Upper lobe of left lung (tissue), 6 donors: Measurements from ENCODE around the gene ZNF891. TPM values are rescaled to one million over a fixed set of nuclear protein-coding genes. Genes with fewer than 3 reads are reported as not detected.

Experiments
- ATAC-seq, 2 donors: fragments of 200-7000 bp; cut with Tn5 transposase; one replicate each; pipeline ENCODE4 v1.9.1; 2022; ENCODE audit warnings: mild to moderate bottlenecking in 2 of 2, moderate library complexity in 2 of 2; ENCODE audit not compliant: low FRiP score in 2 of 2
- DNase-seq, 2 donors: peaks; one replicate each; pipeline ENCODE4 v3.0.0-alpha.2; 2019 to 2020
- H3K27ac ChIP-seq, 4 donors: fragments of 200-600 bp; sonication (generic); one replicate each; pipeline ENCODE4 v1.5.1; 2016 to 2019
- H3K27me3 ChIP-seq, 4 donors: fragments of 200-600 bp; sonication (generic); one replicate each; pipeline ENCODE4 v1.5.1; 2017 to 2019
- H3K36me3 ChIP-seq, 4 donors: fragments of 200-600 bp; sonication (generic); one replicate each; pipeline ENCODE4 v1.5.1; 2016 to 2019
- H3K4me1 ChIP-seq, 4 donors: fragments of 200-600 bp; sonication (generic); one replicate each; pipeline ENCODE4 v1.5.1; 2018 to 2019
- H3K4me3 ChIP-seq, 4 donors: fragments of 200-600 bp; sonication (generic); one replicate each; pipeline ENCODE4 v1.5.1; 2017 to 2019; ENCODE audit warnings: mild to moderate bottlenecking in 2 of 4, moderate library complexity in 1 of 4
- H3K9me3 ChIP-seq, 4 donors: fragments of 200-600 bp; sonication (generic); one replicate each; pipeline ENCODE4 v1.5.1; 2018 to 2019
- EP300 ChIP-seq, 4 donors: sonication (generic); formaldehyde crosslinking; IDR thresholded peaks; one replicate each; pipeline ENCODE4 v1.5.1; 2017; ENCODE audit warnings: antibody characterized with exemption in 4 of 4, control low read depth in 2 of 4
- POLR2A ChIP-seq, 4 donors: fragments of 450-650 bp; IDR thresholded peaks; one replicate each; pipeline ENCODE4 v1.5.1; 2016 to 2017; ENCODE audit warnings: antibody characterized with exemption in 4 of 4, mild to moderate bottlenecking in 2 of 4
- POLR2AphosphoS5 ChIP-seq, 2 donors: sonication (generic); formaldehyde crosslinking; IDR thresholded peaks; one replicate each; pipeline ENCODE4 v1.5.1; 2017; ENCODE audit warnings: antibody characterized with exemption in 2 of 2
- WGBS, 2 donors: methylation state at CpG; one replicate each; pipeline ENCODE4 v1.1.5; 2017 to 2018; 5-methylcytosine and 5-hydroxymethylcytosine counted together
- total RNA-seq, 6 donors: library from RNA; depleted of rRNA in 4 of 6; stranded (reverse); fragments of >200 nt in 4 of 6; gene quantifications; one replicate each; pipeline versions ENCODE4 v1.1.0 to v1.2.1, GENCODE V29; 2016 to 2021
- TF ChIP-seq, protein P1 (sequence below), 6 experiments: fragments of 450-650 bp in 4 of 6; fragments of 200-600 bp in 2 of 6; sonication (generic) in 2 of 6; IDR thresholded peaks; one replicate each; pipeline ENCODE4 v1.5.1; 2016 to 2019; ENCODE audit warnings: antibody characterized with exemption in 6 of 6
- donor health status: DM: no; HTN: no; CAD: no; lungs with moderate emphysema.
- donor health status: DM: no; HTN: yes; CAD: no; lungs with severe emphysema.

Gene ZNF891
- total RNA-seq, 6 donors from 2014 or later, result 1.1 to 5.2 (median 1.7) TPM

- no peak overlapping the region for H3K27ac ChIP-seq
- DNase-seq, result no peak
- WGBS, 2 donors, result 93 to 95% methylated on average over 2 of the region's 2 CpGs
- no peak for TF ChIP-seq POLR2AphosphoS5 (IDR thresholded peaks at IDR 0.05)
- no peak for TF ChIP-seq POLR2A (IDR thresholded peaks at IDR 0.05)
- TF ChIP-seq, protein P1, sequence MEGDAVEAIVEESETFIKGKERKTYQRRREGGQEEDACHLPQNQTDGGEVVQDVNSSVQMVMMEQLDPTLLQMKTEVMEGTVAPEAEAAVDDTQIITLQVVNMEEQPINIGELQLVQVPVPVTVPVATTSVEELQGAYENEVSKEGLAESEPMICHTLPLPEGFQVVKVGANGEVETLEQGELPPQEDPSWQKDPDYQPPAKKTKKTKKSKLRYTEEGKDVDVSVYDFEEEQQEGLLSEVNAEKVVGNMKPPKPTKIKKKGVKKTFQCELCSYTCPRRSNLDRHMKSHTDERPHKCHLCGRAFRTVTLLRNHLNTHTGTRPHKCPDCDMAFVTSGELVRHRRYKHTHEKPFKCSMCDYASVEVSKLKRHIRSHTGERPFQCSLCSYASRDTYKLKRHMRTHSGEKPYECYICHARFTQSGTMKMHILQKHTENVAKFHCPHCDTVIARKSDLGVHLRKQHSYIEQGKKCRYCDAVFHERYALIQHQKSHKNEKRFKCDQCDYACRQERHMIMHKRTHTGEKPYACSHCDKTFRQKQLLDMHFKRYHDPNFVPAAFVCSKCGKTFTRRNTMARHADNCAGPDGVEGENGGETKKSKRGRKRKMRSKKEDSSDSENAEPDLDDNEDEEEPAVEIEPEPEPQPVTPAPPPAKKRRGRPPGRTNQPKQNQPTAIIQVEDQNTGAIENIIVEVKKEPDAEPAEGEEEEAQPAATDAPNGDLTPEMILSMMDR (IDR thresholded peaks at IDR 0.05), result no peak
- no peak for TF ChIP-seq EP300 (IDR thresholded peaks at IDR 0.05)
- peaks cover 35 to 62% (median 51%) of the 10 kb centered on the region in 4 donors for H3K36me3 ChIP-seq
- no peaks in the 10 kb centered on the region for H3K27me3 ChIP-seq
- ATAC-seq, result no peak
- no peak overlapping the region for H3K4me3 ChIP-seq
- no peaks in the 10 kb centered on the region for H3K4me1 ChIP-seq
- peaks cover 96 to 100% (median 99%) of the 10 kb centered on the region in 4 donors for H3K9me3 ChIP-seq
These were observed 26.1 kb upstream of the ZNF891 start for GRCh38 chr12:133156125-133156690.

DNA sequence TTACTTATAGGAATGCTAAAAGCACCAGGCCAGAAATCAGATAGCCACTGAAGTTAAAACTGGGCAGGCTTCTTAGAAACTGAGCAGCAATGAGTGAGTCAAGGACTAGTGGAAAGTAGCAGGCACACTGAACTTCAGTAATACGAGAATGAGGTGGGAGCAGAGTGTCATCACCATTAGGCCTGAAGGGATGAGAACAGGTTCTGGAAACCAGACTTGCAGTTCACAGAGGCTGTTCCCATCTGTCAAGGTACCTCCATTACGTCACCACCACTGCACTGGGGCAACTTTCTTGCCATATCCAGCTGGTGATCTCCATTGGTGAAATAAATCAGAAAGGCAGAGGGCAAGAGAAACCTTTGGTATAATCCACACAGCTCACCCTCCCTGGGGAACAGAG is 15.9 kb upstream of the ZNF891 start:
- WGBS, 2 donors, result 93 to 97% methylated on average over 2 of the region's 2 CpGs
- Histone ChIP-seq H3K4me1 (no peaks in the 10 kb centered on the region), H3K27me3 (no peaks in the 10 kb centered on the region), H3K9me3 (peaks cover 60 to 99% (median 94%) of the 10 kb centered on the region in 4 donors), H3K36me3 (peaks cover 12 to 70% (median 41%) of the 10 kb centered on the region in 4 donors), H3K27ac (no peak overlapping the region), H3K4me3 (no peak overlapping the region)
- DNase-seq (no peak), ATAC-seq (no peak)
- no peak for TF ChIP-seq POLR2A (IDR thresholded peaks at IDR 0.05)
- TF ChIP-seq, protein P1 (IDR thresholded peaks at IDR 0.05), result no peak
- no peak for TF ChIP-seq POLR2AphosphoS5 (IDR thresholded peaks at IDR 0.05)
- no peak for TF ChIP-seq EP300 (IDR thresholded peaks at IDR 0.05)

GRCh38 chr12:133135747-133136146 is 5.7 kb upstream of the ZNF891 start:
- no peak overlapping the region for H3K4me3 ChIP-seq
- peaks cover 39 to 87% (median 82%) of the 10 kb centered on the region in 4 donors for H3K9me3 ChIP-seq
- WGBS, 2 donors, result 90 to 98% methylated on average over 2 of the region's 2 CpGs
- no peak for TF ChIP-seq POLR2AphosphoS5 (IDR thresholded peaks at IDR 0.05)
- no peak for TF ChIP-seq POLR2A (IDR thresholded peaks at IDR 0.05)
- TF ChIP-seq, protein P1 (IDR thresholded peaks at IDR 0.05), result no peak
- no peak for TF ChIP-seq EP300 (IDR thresholded peaks at IDR 0.05)
- no peaks in the 10 kb centered on the region for H3K27me3 ChIP-seq
- DNase-seq, result no peak
- no peaks in the 10 kb centered on the region for H3K4me1 ChIP-seq
- H3K36me3 ChIP-seq, result peaks cover 13 to 59% (median 32%) of the 10 kb centered on the region in 4 donors
- no peak for ATAC-seq
- H3K27ac ChIP-seq, result no peak overlapping the region

GRCh38 chr12:133130808-133131128 is 694 bp upstream of the ZNF891 start:
- ATAC-seq (no peak), DNase-seq (peak; percentile 23 to 85)
- Histone ChIP-seq H3K27me3 (no peaks in the 10 kb centered on the region), H3K27ac (peak overlapping the region; percentile 91 to 97 (median 92)), H3K36me3 (peaks cover 7 to 26% (median 13%) of the 10 kb centered on the region in 4 donors), H3K4me1 (peaks cover 0 to 7% (median 0%) of the 10 kb centered on the region in 4 donors), H3K4me3 (peak overlapping the region; percentile 62 to 92 (median 72)), H3K9me3 (peaks cover 24 to 69% (median 65%) of the 10 kb centered on the region in 4 donors)
- 2% methylated on average over 17 of the region's 17 CpGs for WGBS, 2 donors
- TF ChIP-seq EP300 (IDR thresholded peaks at IDR 0.05) (no peak), POLR2A (IDR thresholded peaks at IDR 0.05) (no peak), POLR2AphosphoS5 (IDR thresholded peaks at IDR 0.05) (no peak)
- TF ChIP-seq, protein P1 (IDR thresholded peaks at IDR 0.05), result no peak
